ENCODE data around the gene MCUB. TPM values are rescaled to one million over a fixed set of nuclear protein-coding genes. Genes with fewer than 3 reads are reported as not detected.

The MCUB gene
- polyA plus RNA-seq, 1 donor from 2014 or later, result 3.9 TPM

DNA sequence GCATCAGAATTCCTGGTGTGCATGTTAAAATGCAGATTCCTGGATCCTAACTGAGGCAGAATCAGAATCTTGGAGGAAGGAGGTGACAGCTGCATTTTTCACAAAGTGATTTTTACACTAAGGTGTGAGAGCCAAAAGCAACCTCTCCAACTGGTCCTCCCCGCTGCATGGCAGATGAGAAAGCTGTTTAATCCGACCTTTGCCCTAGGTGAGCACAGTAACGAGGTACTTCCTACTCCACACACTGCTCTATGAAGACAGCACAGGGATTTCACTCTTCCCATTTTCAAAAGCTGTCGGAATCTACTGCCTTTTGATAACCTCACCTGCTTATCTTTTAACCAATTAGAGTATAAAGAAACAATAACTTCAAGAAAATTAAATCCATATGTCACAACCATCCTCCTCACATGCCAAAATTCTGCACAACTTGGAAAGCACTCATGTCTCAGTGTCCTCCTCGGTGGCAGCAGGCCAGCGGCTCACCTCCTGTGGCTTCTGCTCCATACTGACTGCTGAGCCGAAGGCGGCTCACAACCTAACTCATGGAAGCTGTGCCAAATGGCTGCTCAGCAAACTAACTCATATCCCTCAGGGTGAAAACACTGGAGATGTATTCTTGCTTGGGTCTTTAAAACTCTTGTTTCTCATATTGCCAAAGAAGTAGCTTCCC is 139.6 kb downstream of the MCUB start:
- H3K4me2 ChIP-seq (ENCODE audit: low read length), result no peak overlapping the region
- H3K79me2 ChIP-seq (replicated peaks; ENCODE audit: insufficient read depth, low read length), result no peaks in the 10 kb centered on the region
- H3K9me3 ChIP-seq (ENCODE audit: low read length), result no peaks in the 10 kb centered on the region
- H3K27me3 ChIP-seq (ENCODE audit: insufficient read depth, low read depth, low read length), result no peaks in the 10 kb centered on the region
- H3K4me3 ChIP-seq (ENCODE audit: low read length), result no peak overlapping the region
- no peaks in the 10 kb centered on the region for H3K36me3 ChIP-seq (ENCODE audit: insufficient read depth, low read length)
- H4K20me1 ChIP-seq (ENCODE audit: insufficient read depth), result no peaks in the 10 kb centered on the region
- no peak overlapping the region for H3K27ac ChIP-seq (ENCODE audit: low read length)
- H3K9ac ChIP-seq (ENCODE audit: low read length), result no peak overlapping the region
- TF ChIP-seq SMC3 (conservative IDR thresholded peaks at IDR 0.05; ENCODE audit: poor library complexity) (no peak), MXI1 (conservative IDR thresholded peaks at IDR 0.05; ENCODE audit: poor library complexity, severe bottlenecking) (no peak), EZH2 (IDR thresholded peaks at IDR 0.05; ENCODE audit: borderline replicate concordance, insufficient read depth, low read length, poor library complexity, severe bottlenecking) (no peak), POLR2AphosphoS5 (IDR thresholded peaks at IDR 0.05) (no peak)
- TF ChIP-seq, protein P1, sequence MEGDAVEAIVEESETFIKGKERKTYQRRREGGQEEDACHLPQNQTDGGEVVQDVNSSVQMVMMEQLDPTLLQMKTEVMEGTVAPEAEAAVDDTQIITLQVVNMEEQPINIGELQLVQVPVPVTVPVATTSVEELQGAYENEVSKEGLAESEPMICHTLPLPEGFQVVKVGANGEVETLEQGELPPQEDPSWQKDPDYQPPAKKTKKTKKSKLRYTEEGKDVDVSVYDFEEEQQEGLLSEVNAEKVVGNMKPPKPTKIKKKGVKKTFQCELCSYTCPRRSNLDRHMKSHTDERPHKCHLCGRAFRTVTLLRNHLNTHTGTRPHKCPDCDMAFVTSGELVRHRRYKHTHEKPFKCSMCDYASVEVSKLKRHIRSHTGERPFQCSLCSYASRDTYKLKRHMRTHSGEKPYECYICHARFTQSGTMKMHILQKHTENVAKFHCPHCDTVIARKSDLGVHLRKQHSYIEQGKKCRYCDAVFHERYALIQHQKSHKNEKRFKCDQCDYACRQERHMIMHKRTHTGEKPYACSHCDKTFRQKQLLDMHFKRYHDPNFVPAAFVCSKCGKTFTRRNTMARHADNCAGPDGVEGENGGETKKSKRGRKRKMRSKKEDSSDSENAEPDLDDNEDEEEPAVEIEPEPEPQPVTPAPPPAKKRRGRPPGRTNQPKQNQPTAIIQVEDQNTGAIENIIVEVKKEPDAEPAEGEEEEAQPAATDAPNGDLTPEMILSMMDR (IDR thresholded peaks at IDR 0.05; ENCODE audit: poor library complexity, severe bottlenecking), result no peak
- no peak overlapping the region for H2AFZ ChIP-seq (ENCODE audit: low read depth, low read length)
- H3K9me2 ChIP-seq (ENCODE audit: insufficient read depth, low read length), result no peaks in the 10 kb centered on the region
- H3F3A ChIP-seq (ENCODE audit: insufficient read depth, low read length, poor library complexity, severe bottlenecking), result no peaks in the 10 kb centered on the region

GRCh38 chr4:109701566-109702410 is 141.7 kb downstream of the MCUB start:
- Histone ChIP-seq H3F3A (ENCODE audit: insufficient read depth, low read length, poor library complexity, severe bottlenecking) (no peaks in the 10 kb centered on the region), H3K9me2 (ENCODE audit: insufficient read depth, low read length) (no peaks in the 10 kb centered on the region), H2AFZ (ENCODE audit: low read depth, low read length) (no peak overlapping the region), H3K9me3 (ENCODE audit: low read length) (no peaks in the 10 kb centered on the region), H3K4me2 (ENCODE audit: low read length) (no peak overlapping the region), H3K36me3 (ENCODE audit: insufficient read depth, low read length) (no peaks in the 10 kb centered on the region), H3K9ac (ENCODE audit: low read length) (no peak overlapping the region), H3K27ac (ENCODE audit: low read length) (no peak overlapping the region), H4K20me1 (ENCODE audit: insufficient read depth) (no peaks in the 10 kb centered on the region), H3K79me2 (replicated peaks; ENCODE audit: insufficient read depth, low read length) (no peaks in the 10 kb centered on the region), H3K4me3 (ENCODE audit: low read length) (peak overlapping the region; percentile 94), H3K27me3 (ENCODE audit: insufficient read depth, low read depth, low read length) (no peaks in the 10 kb centered on the region)
- TF ChIP-seq EZH2 (IDR thresholded peaks at IDR 0.05; ENCODE audit: borderline replicate concordance, insufficient read depth, low read length, poor library complexity, severe bottlenecking), result no peak
- TF ChIP-seq SMC3 (conservative IDR thresholded peaks at IDR 0.05; ENCODE audit: poor library complexity), result no peak
- no peak for TF ChIP-seq MXI1 (conservative IDR thresholded peaks at IDR 0.05; ENCODE audit: poor library complexity, severe bottlenecking)
- TF ChIP-seq TAF1 (IDR thresholded peaks at IDR 0.05; ENCODE audit: low read depth), result no peak
- TF ChIP-seq, protein P2, sequence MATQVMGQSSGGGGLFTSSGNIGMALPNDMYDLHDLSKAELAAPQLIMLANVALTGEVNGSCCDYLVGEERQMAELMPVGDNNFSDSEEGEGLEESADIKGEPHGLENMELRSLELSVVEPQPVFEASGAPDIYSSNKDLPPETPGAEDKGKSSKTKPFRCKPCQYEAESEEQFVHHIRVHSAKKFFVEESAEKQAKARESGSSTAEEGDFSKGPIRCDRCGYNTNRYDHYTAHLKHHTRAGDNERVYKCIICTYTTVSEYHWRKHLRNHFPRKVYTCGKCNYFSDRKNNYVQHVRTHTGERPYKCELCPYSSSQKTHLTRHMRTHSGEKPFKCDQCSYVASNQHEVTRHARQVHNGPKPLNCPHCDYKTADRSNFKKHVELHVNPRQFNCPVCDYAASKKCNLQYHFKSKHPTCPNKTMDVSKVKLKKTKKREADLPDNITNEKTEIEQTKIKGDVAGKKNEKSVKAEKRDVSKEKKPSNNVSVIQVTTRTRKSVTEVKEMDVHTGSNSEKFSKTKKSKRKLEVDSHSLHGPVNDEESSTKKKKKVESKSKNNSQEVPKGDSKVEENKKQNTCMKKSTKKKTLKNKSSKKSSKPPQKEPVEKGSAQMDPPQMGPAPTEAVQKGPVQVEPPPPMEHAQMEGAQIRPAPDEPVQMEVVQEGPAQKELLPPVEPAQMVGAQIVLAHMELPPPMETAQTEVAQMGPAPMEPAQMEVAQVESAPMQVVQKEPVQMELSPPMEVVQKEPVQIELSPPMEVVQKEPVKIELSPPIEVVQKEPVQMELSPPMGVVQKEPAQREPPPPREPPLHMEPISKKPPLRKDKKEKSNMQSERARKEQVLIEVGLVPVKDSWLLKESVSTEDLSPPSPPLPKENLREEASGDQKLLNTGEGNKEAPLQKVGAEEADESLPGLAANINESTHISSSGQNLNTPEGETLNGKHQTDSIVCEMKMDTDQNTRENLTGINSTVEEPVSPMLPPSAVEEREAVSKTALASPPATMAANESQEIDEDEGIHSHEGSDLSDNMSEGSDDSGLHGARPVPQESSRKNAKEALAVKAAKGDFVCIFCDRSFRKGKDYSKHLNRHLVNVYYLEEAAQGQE (IDR thresholded peaks at IDR 0.05; ENCODE audit: borderline replicate concordance), result no peak
- TF ChIP-seq, protein P1 (IDR thresholded peaks at IDR 0.05; ENCODE audit: poor library complexity, severe bottlenecking), result no peak

Measured in neural cell (in vitro differentiated cells).